ENCODE results near the gene HIBADH.

- no peak for TF ChIP-seq GATA3 (IDR thresholded peaks at IDR 0.05; ENCODE audit: low read depth, low read length)
- no peak for TF ChIP-seq GATA2 (IDR thresholded peaks at IDR 0.05; ENCODE audit: low read depth, low read length)
These were observed 9.0 kb upstream of the HIBADH start for GRCh38 chr7:27671675-27672074.
